ENCODE data around the gene RPL37A.

Gene RPL37A

DNA sequence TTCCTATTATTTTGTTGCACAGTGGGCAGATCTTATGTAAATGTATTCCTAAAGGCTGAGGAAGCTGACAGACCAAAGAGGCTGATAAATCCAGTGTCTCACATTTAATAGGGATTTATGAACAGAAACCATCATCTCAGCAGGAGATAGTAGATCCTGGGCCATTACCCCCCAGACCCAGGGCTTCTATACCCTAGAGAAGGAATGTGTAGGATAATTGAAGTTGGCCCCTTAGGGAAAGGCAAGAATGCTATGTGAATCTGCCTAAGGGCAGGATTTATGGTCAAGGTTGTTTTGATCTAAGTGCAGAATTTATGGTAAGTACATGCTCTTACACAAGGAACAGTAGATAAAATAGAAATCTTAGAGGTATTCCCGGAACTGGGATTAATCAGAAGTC, 29.0 kb downstream of the RPL37A start:
- TF ChIP-seq SNAI2 (CRISPR knock-in tag; IDR thresholded peaks at IDR 0.05): no peak
- no peak for TF ChIP-seq GLIS3 (CRISPR knock-in tag; IDR thresholded peaks at IDR 0.05)
- TF ChIP-seq POU6F1 (CRISPR knock-in tag; IDR thresholded peaks at IDR 0.05; ENCODE audit: borderline replicate concordance, low read depth): no peak
- TF ChIP-seq ZNF565 (CRISPR knock-in tag; conservative IDR thresholded peaks at IDR 0.05; ENCODE audit: low read depth): no peak
- no peak for TF ChIP-seq OSR1 (CRISPR knock-in tag; IDR thresholded peaks at IDR 0.05)
- TF ChIP-seq CSRNP3 (CRISPR knock-in tag; IDR thresholded peaks at IDR 0.05): no peak
- no peak for TF ChIP-seq TCF4 (CRISPR knock-in tag; IDR thresholded peaks at IDR 0.05; ENCODE audit: borderline replicate concordance)
- no peak for TF ChIP-seq TOX (CRISPR knock-in tag; IDR thresholded peaks at IDR 0.05; ENCODE audit: borderline replicate concordance)
- TF ChIP-seq ZNF70 (CRISPR knock-in tag; IDR thresholded peaks at IDR 0.05): no peak
- TF ChIP-seq ZFP3 (CRISPR knock-in tag; IDR thresholded peaks at IDR 0.05): no peak
- no peak for TF ChIP-seq ZC3H10 (CRISPR knock-in tag; IDR thresholded peaks at IDR 0.05)
- TF ChIP-seq ISL1 (CRISPR knock-in tag; IDR thresholded peaks at IDR 0.05): no peak
- TF ChIP-seq, protein P1, sequence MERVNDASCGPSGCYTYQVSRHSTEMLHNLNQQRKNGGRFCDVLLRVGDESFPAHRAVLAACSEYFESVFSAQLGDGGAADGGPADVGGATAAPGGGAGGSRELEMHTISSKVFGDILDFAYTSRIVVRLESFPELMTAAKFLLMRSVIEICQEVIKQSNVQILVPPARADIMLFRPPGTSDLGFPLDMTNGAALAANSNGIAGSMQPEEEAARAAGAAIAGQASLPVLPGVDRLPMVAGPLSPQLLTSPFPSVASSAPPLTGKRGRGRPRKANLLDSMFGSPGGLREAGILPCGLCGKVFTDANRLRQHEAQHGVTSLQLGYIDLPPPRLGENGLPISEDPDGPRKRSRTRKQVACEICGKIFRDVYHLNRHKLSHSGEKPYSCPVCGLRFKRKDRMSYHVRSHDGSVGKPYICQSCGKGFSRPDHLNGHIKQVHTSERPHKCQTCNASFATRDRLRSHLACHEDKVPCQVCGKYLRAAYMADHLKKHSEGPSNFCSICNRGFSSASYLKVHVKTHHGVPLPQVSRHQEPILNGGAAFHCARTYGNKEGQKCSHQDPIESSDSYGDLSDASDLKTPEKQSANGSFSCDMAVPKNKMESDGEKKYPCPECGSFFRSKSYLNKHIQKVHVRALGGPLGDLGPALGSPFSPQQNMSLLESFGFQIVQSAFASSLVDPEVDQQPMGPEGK (CRISPR knock-in tag; IDR thresholded peaks at IDR 0.05; ENCODE audit: borderline replicate concordance): no peak
- no peak for ATAC-seq

DNA sequence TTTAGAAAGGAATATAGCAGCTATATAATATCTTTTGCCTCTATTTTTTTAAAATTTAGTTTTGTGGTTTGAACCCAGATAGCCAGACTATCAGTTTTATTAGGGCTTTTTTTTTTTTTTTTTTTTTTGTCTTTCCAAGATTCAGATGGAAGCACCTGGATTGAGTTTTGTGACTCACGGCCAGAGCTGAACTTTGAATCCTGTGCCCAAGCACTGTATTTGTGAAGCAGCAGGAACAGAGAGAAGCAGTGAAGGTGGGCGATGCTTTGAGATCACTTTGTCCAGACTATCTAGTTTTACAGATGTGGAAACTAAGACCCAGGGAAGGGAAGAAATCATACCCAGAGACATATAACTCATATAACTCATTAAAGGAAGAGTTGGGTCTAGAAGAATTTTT, 33.9 kb downstream of the RPL37A start:
- no peak for ATAC-seq
- TF ChIP-seq TCF4 (CRISPR knock-in tag; IDR thresholded peaks at IDR 0.05; ENCODE audit: borderline replicate concordance) (no peak), ZNF8 (CRISPR knock-in tag; IDR thresholded peaks at IDR 0.05) (no peak), CSRNP3 (CRISPR knock-in tag; IDR thresholded peaks at IDR 0.05) (no peak), BACH2 (CRISPR knock-in tag; IDR thresholded peaks at IDR 0.05; ENCODE audit: borderline replicate concordance) (no peak), CSDC2 (CRISPR knock-in tag; IDR thresholded peaks at IDR 0.05) (no peak), ZFP30 (CRISPR knock-in tag; IDR thresholded peaks at IDR 0.05) (no peak), ZFP3 (CRISPR knock-in tag; IDR thresholded peaks at IDR 0.05) (no peak), RARB (CRISPR knock-in tag; IDR thresholded peaks at IDR 0.05) (no peak), GLIS3 (CRISPR knock-in tag; IDR thresholded peaks at IDR 0.05) (no peak), ZC3H10 (CRISPR knock-in tag; IDR thresholded peaks at IDR 0.05) (no peak), ZNF70 (CRISPR knock-in tag; IDR thresholded peaks at IDR 0.05) (no peak), POU6F1 (CRISPR knock-in tag; IDR thresholded peaks at IDR 0.05; ENCODE audit: borderline replicate concordance, low read depth) (no peak), TOX (CRISPR knock-in tag; IDR thresholded peaks at IDR 0.05; ENCODE audit: borderline replicate concordance) (no peak), ZNF565 (CRISPR knock-in tag; conservative IDR thresholded peaks at IDR 0.05; ENCODE audit: low read depth) (no peak), SNAI2 (CRISPR knock-in tag; IDR thresholded peaks at IDR 0.05) (no peak), ISL1 (CRISPR knock-in tag; IDR thresholded peaks at IDR 0.05) (no peak), PPARA (CRISPR knock-in tag; IDR thresholded peaks at IDR 0.05; ENCODE audit: borderline replicate concordance) (no peak), ARNTL (CRISPR knock-in tag; IDR thresholded peaks at IDR 0.05; ENCODE audit: borderline replicate concordance, low read depth) (no peak)
- TF ChIP-seq, protein P2, sequence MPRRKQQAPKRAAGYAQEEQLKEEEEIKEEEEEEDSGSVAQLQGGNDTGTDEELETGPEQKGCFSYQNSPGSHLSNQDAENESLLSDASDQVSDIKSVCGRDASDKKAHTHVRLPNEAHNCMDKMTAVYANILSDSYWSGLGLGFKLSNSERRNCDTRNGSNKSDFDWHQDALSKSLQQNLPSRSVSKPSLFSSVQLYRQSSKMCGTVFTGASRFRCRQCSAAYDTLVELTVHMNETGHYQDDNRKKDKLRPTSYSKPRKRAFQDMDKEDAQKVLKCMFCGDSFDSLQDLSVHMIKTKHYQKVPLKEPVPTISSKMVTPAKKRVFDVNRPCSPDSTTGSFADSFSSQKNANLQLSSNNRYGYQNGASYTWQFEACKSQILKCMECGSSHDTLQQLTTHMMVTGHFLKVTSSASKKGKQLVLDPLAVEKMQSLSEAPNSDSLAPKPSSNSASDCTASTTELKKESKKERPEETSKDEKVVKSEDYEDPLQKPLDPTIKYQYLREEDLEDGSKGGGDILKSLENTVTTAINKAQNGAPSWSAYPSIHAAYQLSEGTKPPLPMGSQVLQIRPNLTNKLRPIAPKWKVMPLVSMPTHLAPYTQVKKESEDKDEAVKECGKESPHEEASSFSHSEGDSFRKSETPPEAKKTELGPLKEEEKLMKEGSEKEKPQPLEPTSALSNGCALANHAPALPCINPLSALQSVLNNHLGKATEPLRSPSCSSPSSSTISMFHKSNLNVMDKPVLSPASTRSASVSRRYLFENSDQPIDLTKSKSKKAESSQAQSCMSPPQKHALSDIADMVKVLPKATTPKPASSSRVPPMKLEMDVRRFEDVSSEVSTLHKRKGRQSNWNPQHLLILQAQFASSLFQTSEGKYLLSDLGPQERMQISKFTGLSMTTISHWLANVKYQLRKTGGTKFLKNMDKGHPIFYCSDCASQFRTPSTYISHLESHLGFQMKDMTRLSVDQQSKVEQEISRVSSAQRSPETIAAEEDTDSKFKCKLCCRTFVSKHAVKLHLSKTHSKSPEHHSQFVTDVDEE (CRISPR knock-in tag; IDR thresholded peaks at IDR 0.05): no peak
- TF ChIP-seq, protein P1 (CRISPR knock-in tag; IDR thresholded peaks at IDR 0.05; ENCODE audit: borderline replicate concordance): no peak
